Naive thymus-derived CD8-positive, alpha-beta T cell (primary cell): ENCODE data around the gene CDYL. TPM values are rescaled to one million over a fixed set of nuclear protein-coding genes. Genes with fewer than 3 reads are reported as not detected.

Experiments
- ATAC-seq, 2 donors: fragments of 150-1000 bp; cut with Tn5 transposase in 1 of 2; sonication (Bioruptor Pico), chemical (Tn5 transposase) in 1 of 2; 1 replicate in 1 of 2; 2 replicates in 1 of 2; pipeline ENCODE4 v1.10.0; 2021; ENCODE audit warnings: mild to moderate bottlenecking in 2 of 2, moderate library complexity in 2 of 2
- POLR2A ChIA-PET: fragments of 350-600 bp; sonication (Branson Sonifier 250); formaldehyde crosslinking; loops from one replicate; lab custom pipeline; 2021; ENCODE audit warnings: antibody characterized with exemption; lab: Charles Lee
- DNase-seq, 10 donors: peaks; one replicate each; pipeline versions ENCODE4 v3.0.0 to v3.0.0-alpha.2; 2020 to 2022
- H3K27ac Mint-ChIP-seq, 10 donors: one replicate each; pipeline ENCODE4 v1.8.0; 2020 to 2022; ENCODE audit warnings: mild to moderate bottlenecking in 10 of 10, mixed read lengths in 10 of 10, moderate library complexity in 4 of 10, inconsistent platforms in 1 of 10
- H3K27me3 Mint-ChIP-seq, 5 donors: one replicate each; pipeline ENCODE4 v1.8.0; 2021 to 2022; ENCODE audit warnings: mixed read lengths in 5 of 5
- H3K36me3 Mint-ChIP-seq, 3 donors: one replicate each; pipeline ENCODE4 v1.8.0; 2020 to 2022; ENCODE audit warnings: mixed read lengths in 3 of 3, mild to moderate bottlenecking in 2 of 3, inconsistent platforms in 1 of 3
- H3K4me1 Mint-ChIP-seq, 4 donors: one replicate each; pipeline ENCODE4 v1.8.0; 2021 to 2022; ENCODE audit warnings: mixed read lengths in 4 of 4
- H3K4me3 Mint-ChIP-seq, 10 donors: one replicate each; pipeline ENCODE4 v1.8.0; 2020 to 2022; ENCODE audit warnings: mild to moderate bottlenecking in 10 of 10, mixed read lengths in 10 of 10, moderate library complexity in 6 of 10, inconsistent platforms in 1 of 10
- H3K9me3 Mint-ChIP-seq, 9 donors: one replicate each; pipeline ENCODE4 v1.8.0; 2020 to 2022; ENCODE audit warnings: mixed read lengths in 9 of 9, mild to moderate bottlenecking in 3 of 9, inconsistent platforms in 1 of 9, moderate library complexity in 1 of 9
- polyA plus RNA-seq, 3 donors: library from polyadenylated mRNA; unstranded; fragments of 300-500 nt; fragmentation: Illumina TruSeq; gene quantifications; one replicate each; pipeline ENCODE4 v1.2.3, GENCODE V29; 2021
- total RNA-seq, 8 experiments: library from RNA in 2 of 8; stranded (reverse) in 2 of 8; gene quantifications; one replicate each; pipeline ENCODE4 v1.2.3 and lab custom pipeline; 2021 to 2026

CDYL gene
- total and polyA plus RNA-seq, 5 experiments from 2014 or later: 5.6 to 49.3 (median 6.1) TPM

DNA sequence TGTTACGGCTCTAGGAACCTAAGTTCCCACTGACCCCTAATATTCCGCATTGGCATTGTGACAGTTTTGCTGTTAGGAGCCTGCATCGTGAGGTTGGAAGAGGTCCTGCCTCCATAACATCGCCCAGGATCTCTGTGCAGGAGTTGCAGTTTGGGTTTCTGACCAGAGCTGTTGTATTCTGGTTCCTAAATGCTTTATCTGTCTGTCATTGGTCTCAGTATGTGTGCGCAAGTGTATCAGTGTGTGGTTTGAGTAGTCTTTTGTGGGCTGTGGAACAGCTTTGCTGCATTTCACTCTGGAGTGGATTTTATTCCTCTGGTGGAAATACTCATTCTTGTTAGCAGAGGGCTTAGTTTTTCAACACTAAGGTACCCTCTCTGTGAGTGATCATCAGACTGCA, 95.6 kb downstream of the CDYL start:
- peaks cover 14 to 23% (median 17%) of the 10 kb centered on the region in 3 donors for H3K36me3 Mint-ChIP-seq
- H3K4me1 Mint-ChIP-seq: peaks cover 17 to 67% (median 51%) of the 10 kb centered on the region in 4 donors
- peaks cover 4 to 34% (median 15%) of the 10 kb centered on the region in 9 donors for H3K9me3 Mint-ChIP-seq
- DNase-seq (no peak), ATAC-seq (no peak)
- H3K27ac Mint-ChIP-seq: peak overlapping the region in 1 of 10 donors; percentile 60
- POLR2A ChIA-PET: no interaction called here
- H3K4me3 Mint-ChIP-seq: peak overlapping the region in 3 of 10 donors; percentile 2 to 15 (median 10)
- no peaks in the 10 kb centered on the region for H3K27me3 Mint-ChIP-seq

DNA sequence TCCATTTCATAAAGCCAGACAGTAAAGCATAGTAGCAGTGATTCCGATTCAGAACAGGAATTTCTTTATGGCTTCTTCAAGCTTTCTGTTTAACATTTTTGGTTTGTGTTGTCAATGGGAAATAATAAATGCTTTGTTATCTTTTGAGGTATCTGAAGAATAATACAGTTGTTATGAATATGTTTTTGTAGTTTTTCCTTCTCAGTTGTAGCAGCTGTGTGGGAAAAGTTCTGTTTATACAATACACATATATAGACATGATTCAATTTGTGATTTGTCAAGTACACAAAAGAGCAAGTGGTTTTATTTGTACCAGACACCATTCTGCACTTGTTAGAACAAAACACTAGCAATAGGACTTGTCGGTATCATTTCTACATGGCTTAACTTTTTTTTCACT, 96.6 kb downstream of the CDYL start:
- H3K27ac Mint-ChIP-seq: no peak overlapping the region
- DNase-seq: no peak
- no peak for ATAC-seq
- no peaks in the 10 kb centered on the region for H3K27me3 Mint-ChIP-seq
- peaks cover 0 to 23% (median 7%) of the 10 kb centered on the region in 9 donors for H3K9me3 Mint-ChIP-seq
- H3K36me3 Mint-ChIP-seq: peaks cover 7 to 13% (median 9%) of the 10 kb centered on the region in 3 donors
- POLR2A ChIA-PET: no interaction called here
- H3K4me1 Mint-ChIP-seq: peaks cover 17 to 76% (median 59%) of the 10 kb centered on the region in 4 donors
- no peak overlapping the region for H3K4me3 Mint-ChIP-seq

DNA sequence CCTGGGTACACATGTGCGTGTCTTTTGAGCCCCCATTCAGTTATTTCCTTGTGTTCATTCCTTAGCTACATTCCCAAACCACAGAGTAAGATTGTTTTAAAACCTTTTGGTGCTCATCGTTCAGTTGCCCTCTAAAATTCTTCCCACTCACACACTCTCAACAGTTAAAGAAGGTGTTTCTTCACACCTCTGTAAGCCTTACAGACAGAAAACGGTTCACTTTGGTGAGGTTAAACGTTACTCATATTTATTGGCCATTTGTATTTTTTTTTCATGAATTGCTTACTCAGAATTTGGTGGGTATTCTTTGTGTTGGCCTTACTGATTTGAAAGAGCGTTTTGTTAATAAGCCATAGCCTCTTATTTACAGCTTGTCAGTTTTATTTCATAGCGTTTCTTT, 97.7 kb downstream of the CDYL start:
- no peak for ATAC-seq
- H3K4me1 Mint-ChIP-seq: peaks cover 17 to 84% (median 63%) of the 10 kb centered on the region in 4 donors
- POLR2A ChIA-PET: interaction anchor here (0.6 kb wide), 1 partner anchor 138 kb away, joined by 3 read pairs; no protein-coding TSS in a partner anchor

DNA sequence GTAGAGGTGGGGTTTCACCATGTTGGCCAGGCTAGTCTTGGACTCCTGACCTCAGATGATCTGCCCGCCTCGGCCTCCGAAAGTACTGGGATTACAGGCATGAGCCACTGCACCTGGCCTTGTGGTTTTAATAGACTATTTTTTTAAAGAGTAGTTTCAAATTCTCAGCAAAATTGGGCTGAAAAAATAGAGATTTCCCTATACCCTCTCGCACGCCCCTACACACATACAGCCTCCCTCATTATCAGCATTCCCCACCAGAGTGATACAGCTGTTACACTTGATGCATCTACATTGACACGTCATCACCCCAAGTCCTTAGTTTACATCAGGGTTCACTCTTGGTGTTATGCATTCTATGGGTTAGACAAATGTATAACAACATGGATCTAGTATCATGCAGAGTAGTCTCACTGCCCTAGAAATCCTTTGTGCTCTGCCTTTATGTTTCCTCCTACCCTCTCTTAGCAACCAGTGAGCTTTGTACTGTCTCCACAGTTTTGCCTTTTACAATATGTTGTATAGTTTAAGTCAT, 103.6 kb downstream of the CDYL start:
- H3K4me1 Mint-ChIP-seq: peaks cover 18 to 89% (median 74%) of the 10 kb centered on the region in 4 donors
- POLR2A ChIA-PET: no interaction called here
- H3K4me3 Mint-ChIP-seq: peak overlapping the region in 4 of 10 donors; percentile 5 to 50 (median 7)
- H3K27me3 Mint-ChIP-seq: no peaks in the 10 kb centered on the region
- H3K27ac Mint-ChIP-seq: peak overlapping the region in 1 of 10 donors; percentile 14
- H3K36me3 Mint-ChIP-seq: no peaks in the 10 kb centered on the region
- DNase-seq (no peak), ATAC-seq (no peak)
- H3K9me3 Mint-ChIP-seq: peaks cover 0 to 1% (median 0%) of the 10 kb centered on the region in 9 donors

More for the DNA sequence above, 97.7 kb downstream of the CDYL start:
- Mint-ChIP-seq H3K4me3 (peak overlapping the region in 2 of 10 donors; percentile 11 to 36), H3K36me3 (peaks cover 2 to 5% (median 3%) of the 10 kb centered on the region in 3 donors), H3K27me3 (no peaks in the 10 kb centered on the region), H3K27ac (peak overlapping the region in 1 of 10 donors; percentile 14), H3K9me3 (peaks cover 0 to 17% (median 0%) of the 10 kb centered on the region in 9 donors)
- no peak for DNase-seq

DNA sequence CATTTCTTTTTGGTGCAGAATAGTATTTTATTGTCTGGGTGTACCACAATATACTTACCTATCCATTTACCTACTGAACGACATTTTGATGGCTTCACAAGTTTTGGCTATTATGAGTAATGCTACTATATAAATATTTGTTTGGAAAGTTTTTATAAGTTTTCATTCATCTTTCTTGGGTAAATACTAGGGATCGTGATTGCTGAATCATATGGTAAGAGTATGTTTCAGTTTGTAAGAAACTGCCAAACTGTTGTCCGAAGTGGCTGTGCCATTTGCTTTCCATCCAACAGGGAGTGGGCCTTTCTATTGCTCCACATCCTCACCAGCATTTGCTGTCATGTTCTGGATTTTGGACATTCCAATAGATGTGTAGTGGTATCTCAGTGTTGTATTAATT, 104.2 kb downstream of the CDYL start:
- POLR2A ChIA-PET: no interaction called here

DNA sequence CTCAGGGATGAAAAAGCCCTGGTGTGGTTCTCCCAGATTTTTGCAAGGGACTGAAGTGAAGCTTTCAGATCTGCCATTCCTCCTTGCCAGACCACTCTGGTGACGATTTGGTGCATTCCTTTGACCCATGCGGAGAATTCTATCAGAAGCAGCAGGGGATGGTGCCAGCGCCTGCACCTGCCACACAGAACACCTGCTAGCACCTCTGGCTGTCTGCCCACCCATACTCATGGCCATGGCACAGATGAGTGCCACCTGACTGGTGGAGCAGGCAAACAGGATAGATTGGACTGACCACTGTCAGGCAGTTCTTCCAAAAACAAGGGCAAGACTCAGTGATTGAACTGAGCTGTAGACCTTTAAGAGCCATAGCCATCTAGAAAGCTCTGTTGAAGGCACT, 107.1 kb downstream of the CDYL start:
- no peak overlapping the region for H3K4me3 Mint-ChIP-seq
- no peaks in the 10 kb centered on the region for H3K27me3 Mint-ChIP-seq
- H3K9me3 Mint-ChIP-seq: peaks cover 0 to 1% (median 0%) of the 10 kb centered on the region in 9 donors
- H3K27ac Mint-ChIP-seq: peak overlapping the region in 1 of 10 donors; percentile 14
- H3K4me1 Mint-ChIP-seq: peaks cover 28 to 90% (median 77%) of the 10 kb centered on the region in 4 donors
- POLR2A ChIA-PET: no interaction called here
- ATAC-seq (no peak), DNase-seq (no peak)
- no peaks in the 10 kb centered on the region for H3K36me3 Mint-ChIP-seq

More for the DNA sequence above, 104.2 kb downstream of the CDYL start:
- H3K9me3 Mint-ChIP-seq: peaks cover 0 to 1% (median 0%) of the 10 kb centered on the region in 9 donors
- H3K4me3 Mint-ChIP-seq: peak overlapping the region in 2 of 10 donors; percentile 6 to 8
- DNase-seq: no peak
- H3K4me1 Mint-ChIP-seq: peaks cover 18 to 89% (median 73%) of the 10 kb centered on the region in 4 donors
- no peak for ATAC-seq
- peak overlapping the region in 2 of 10 donors; percentile 14 to 78 for H3K27ac Mint-ChIP-seq
- no peaks in the 10 kb centered on the region for H3K27me3 Mint-ChIP-seq
- H3K36me3 Mint-ChIP-seq: no peaks in the 10 kb centered on the region

DNA sequence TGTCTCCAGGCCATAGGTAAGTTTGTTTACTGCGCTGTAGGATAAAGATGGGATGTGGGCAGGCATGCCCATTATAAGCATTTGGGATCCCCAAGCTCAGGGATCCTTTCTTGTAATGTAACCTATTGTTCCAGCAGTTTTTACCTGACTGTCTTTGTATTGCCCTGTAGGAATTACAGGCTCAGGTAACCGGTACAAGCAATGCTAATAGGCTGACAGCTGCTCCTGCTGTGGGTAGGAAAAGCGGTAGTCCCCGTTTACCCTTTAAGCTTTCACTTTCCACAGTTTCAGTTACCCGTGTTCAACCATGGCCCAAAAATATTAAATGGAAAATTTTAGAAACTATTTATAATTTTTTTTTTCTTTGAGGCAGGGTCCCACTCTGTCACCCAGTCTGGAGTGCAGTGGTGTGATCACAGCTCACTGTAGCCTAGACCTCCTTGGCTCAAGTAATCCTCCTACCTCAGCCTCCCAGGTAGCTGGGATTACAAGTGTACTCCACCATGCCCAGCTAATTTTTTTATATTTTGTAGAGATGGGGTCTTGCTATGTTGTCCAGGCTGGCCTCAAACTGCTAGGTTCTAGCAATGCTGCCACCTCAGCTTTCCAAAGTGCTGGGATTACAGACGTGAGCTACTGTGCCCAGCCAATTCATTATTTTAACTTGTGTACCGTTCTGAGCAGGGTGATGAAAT, 108.6 kb downstream of the CDYL start:
- H3K4me3 Mint-ChIP-seq: no peak overlapping the region
- H3K27ac Mint-ChIP-seq: peak overlapping the region in 1 of 10 donors; percentile 53
- H3K4me1 Mint-ChIP-seq: peaks cover 35 to 93% (median 86%) of the 10 kb centered on the region in 4 donors
- ATAC-seq: no peak
- no peak for DNase-seq
- POLR2A ChIA-PET: no interaction called here
- H3K9me3 Mint-ChIP-seq: peaks cover 0 to 1% (median 0%) of the 10 kb centered on the region in 9 donors
- H3K36me3 Mint-ChIP-seq: no peaks in the 10 kb centered on the region
- H3K27me3 Mint-ChIP-seq: no peaks in the 10 kb centered on the region

DNA sequence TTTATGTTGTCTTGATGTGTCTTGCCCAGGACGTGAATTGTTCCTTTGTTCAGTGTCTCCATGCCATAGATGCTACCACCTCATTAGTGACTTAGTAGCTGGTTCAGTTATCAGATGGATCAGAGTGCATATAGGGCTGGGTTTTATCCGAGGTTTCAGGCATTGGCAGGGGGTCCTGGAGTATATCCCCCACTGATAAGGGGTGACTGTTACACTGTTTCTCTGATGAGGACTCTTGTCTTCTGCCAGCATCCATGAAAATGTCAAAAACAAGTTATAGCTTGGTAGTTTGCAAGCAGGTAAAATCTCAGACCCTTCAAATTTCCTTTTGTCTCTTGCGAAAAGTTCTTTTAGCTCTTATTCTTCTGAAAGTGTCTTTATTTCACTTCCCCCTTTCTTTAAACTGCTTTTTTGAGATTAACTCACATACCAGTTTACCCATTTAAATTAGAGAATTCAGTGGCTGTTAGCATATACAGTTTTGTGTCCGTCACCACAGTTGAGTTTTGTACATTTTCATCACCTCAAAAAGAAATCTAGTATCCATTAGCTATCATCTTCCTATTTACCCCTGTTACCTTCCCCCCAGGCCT, 109.2 kb downstream of the CDYL start:
- Mint-ChIP-seq H3K4me1 (peaks cover 32 to 93% (median 86%) of the 10 kb centered on the region in 4 donors), H3K4me3 (no peak overlapping the region), H3K36me3 (no peaks in the 10 kb centered on the region), H3K27ac (peak overlapping the region in 2 of 10 donors; percentile 9 to 52), H3K9me3 (peaks cover 0 to 1% (median 0%) of the 10 kb centered on the region in 9 donors), H3K27me3 (no peaks in the 10 kb centered on the region)
- ATAC-seq: no peak
- DNase-seq: no peak
- POLR2A ChIA-PET: no interaction called here

DNA sequence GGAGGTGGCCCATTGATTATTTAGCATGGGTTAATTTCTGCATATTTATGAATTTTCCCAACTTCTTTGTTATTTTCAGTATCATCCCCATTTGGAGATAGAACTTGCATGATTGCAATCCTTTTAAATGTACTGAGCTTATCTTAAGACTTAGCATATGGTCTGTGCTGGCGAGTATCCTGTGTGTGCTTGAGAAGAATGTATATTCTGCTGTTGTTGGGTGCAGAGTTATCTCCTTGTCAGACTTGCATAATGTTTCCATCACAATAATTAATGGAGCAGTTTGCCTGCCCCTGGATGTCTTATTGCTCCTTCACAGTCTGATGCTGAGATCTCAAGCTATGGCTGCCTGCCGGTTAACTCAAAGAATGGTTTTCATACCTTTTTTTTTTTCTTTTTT, 112.6 kb downstream of the CDYL start:
- POLR2A ChIA-PET: no interaction called here
- Mint-ChIP-seq H3K4me3 (no peak overlapping the region), H3K4me1 (peaks cover 29 to 64% (median 61%) of the 10 kb centered on the region in 4 donors), H3K27ac (peak overlapping the region in 3 of 10 donors; percentile 0 to 58 (median 40)), H3K9me3 (peaks cover 0 to 1% (median 0%) of the 10 kb centered on the region in 9 donors), H3K27me3 (no peaks in the 10 kb centered on the region), H3K36me3 (peaks cover 6 to 28% (median 9%) of the 10 kb centered on the region in 3 donors)
- ATAC-seq (no peak), DNase-seq (no peak)

DNA sequence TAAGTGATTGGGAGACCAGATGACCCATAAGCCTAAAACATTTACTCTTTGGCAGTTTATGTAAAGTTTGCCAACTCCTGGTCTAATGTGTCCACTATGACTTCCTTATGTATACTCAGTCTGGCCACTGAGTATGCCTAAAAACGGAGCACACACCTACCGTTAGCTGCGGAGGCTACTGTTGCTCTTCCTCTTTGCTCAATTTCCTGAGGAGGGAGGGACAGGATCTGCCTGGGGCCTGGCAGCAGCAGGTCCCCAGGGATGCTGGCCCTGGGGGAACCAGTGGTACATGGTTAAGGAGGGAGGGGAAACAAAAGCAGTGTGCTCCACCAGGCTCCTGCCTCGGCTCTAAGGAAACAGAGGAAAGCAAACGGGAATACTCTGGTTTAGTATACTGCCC, 113.5 kb downstream of the CDYL start:
- Mint-ChIP-seq H3K4me1 (peaks cover 26 to 56% (median 53%) of the 10 kb centered on the region in 4 donors), H3K9me3 (no peaks in the 10 kb centered on the region), H3K27me3 (no peaks in the 10 kb centered on the region), H3K4me3 (peak overlapping the region in 1 of 10 donors; percentile 8), H3K27ac (peak overlapping the region in 4 of 10 donors; percentile 7 to 84 (median 42)), H3K36me3 (peaks cover 9 to 37% (median 9%) of the 10 kb centered on the region in 3 donors)
- POLR2A ChIA-PET: no interaction called here
- ATAC-seq (no peak), DNase-seq (no peak)

DNA sequence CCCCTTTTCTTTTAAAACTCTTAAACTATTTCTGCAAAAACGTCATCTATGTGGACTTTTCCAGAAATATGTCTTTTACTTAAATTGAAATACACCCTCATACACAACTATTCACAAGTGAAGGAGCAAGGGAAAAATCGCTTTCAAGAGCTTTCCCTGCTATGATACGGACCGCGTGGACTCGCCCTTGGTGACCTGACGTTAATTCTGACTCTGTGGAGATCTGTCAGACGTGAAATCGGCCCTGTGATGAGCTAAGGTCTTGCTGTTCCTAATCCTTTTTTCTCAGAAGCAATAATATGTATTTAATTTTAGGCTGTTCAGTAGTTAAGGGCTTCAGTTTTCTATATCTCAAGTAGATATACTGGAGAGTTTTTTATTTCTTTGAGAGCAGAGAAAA, 114.0 kb downstream of the CDYL start:
- Mint-ChIP-seq H3K27me3 (no peaks in the 10 kb centered on the region), H3K4me1 (peaks cover 25 to 53% (median 51%) of the 10 kb centered on the region in 4 donors), H3K36me3 (peaks cover 9 to 38% (median 9%) of the 10 kb centered on the region in 3 donors), H3K9me3 (no peaks in the 10 kb centered on the region), H3K27ac (peak overlapping the region in 1 of 10 donors; percentile 7), H3K4me3 (no peak overlapping the region)
- POLR2A ChIA-PET: no interaction called here
- ATAC-seq (no peak), DNase-seq (no peak)

DNA sequence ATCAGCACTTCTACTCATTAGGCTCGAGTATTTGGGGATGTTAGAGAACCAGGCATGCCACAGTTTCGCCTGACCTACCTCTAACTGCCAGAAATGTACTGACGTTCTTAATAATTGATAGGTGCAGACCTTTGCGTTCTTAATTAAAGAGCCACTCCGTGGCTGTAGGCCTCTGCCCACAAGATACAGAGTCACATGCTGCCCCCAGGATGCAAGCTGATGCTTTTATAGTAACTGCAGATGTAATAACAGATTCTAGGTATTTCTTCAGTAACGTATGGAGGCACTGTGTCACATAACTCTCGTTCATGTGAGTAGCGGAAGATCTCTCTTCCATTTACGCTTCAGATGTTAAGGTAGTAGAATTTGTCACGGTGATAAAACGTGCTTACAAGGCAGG, 114.4 kb downstream of the CDYL start:
- ATAC-seq: no peak
- H3K27me3 Mint-ChIP-seq: no peaks in the 10 kb centered on the region
- peaks cover 9 to 39% (median 9%) of the 10 kb centered on the region in 3 donors for H3K36me3 Mint-ChIP-seq
- H3K27ac Mint-ChIP-seq: no peak overlapping the region
- POLR2A ChIA-PET: no interaction called here
- H3K4me1 Mint-ChIP-seq: peaks cover 22 to 49% (median 47%) of the 10 kb centered on the region in 4 donors
- no peaks in the 10 kb centered on the region for H3K9me3 Mint-ChIP-seq
- no peak overlapping the region for H3K4me3 Mint-ChIP-seq
- DNase-seq: no peak
